ENCODE data around the gene PSMD10. TPM values are rescaled to one million over a fixed set of nuclear protein-coding genes. Genes with fewer than 3 reads are reported as not detected.

PSMD10 gene
- total and polyA plus RNA-seq, 2 of the 8 experiments (the other 6 are each of a cell fraction or from before 2014, with no cell fraction given) = 49.9 to 79.9 TPM

DNA sequence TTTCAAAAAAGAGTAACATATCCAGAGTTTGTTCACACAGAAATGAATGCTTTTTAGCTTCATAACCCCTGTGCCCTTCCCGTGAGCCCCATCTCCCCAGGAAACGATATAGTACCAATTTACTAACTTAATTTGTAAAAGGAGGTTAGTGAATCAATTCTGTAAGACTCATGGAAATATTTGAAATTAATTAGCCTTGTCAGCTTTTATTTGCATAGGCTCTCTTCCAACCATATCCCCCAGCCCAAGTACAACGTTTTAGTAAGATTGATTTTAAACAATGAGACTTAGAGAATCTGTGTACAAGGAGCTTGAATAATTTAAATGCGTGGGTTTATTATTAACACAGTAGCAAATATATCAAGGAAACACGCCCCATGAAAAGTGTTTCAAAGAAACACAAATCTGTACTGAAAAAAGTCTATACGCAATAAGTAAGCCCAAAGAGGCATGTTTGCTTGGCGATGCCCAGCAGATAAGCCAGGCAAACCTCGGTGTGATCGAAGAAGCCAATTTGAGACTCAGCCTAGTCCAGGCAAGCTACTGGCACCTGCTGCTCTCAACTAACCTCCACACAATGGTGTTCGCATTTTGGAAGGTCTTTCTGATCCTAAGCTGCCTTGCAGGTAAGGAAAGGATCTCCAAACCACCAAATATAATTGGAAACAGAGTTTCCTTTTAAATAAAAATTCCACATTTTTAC is 46.6 kb downstream of the PSMD10 start, which contains the start of gene VSIG1:
TSS of gene VSIG1 (plus strand) at position 512 of the 703 bp plus-strand sequence. CDS start at position 578, 66 bp downstream.
- DNase-seq (ENCODE audit: low read depth in 1 of 2, low spot score in 2 of 2) = no peak
- Histone ChIP-seq H3K56ac (replicated peaks; ENCODE audit: insufficient read length, low read depth, low read length) (no peak within 1 kb of the TSS), H3K4me1 (replicated peaks in 1 of 4; ENCODE audit: control insufficient read depth in 3 of 4, insufficient read depth in 4 of 4, low read length in 3 of 4) (no peaks in the 10 kb centered on the region), H3K23ac (ENCODE audit: insufficient read length) (no peak within 1 kb of the TSS), H3K36me3 (ENCODE audit: control insufficient read depth in 2 of 4, insufficient read depth in 4 of 4, low read length in 3 of 4) (no peaks in the 10 kb centered on the region), H3K23me2 (ENCODE audit: low read depth, low read length) (no peaks in the 10 kb centered on the region), H3K9ac (replicated peaks in 1 of 4; ENCODE audit: extremely low read depth in 1 of 4, low read depth in 3 of 4, low read length in 3 of 4) (no peak within 1 kb of the TSS), H2BK12ac (ENCODE audit: low read depth, low read length) (no peak within 1 kb of the TSS), H3K27me3 (replicated peaks in 1 of 4; ENCODE audit: control insufficient read depth in 3 of 4, extremely low read depth in 1 of 4, insufficient read depth in 3 of 4, low read length in 3 of 4) (no peaks in the 10 kb centered on the region), H4K91ac (replicated peaks; ENCODE audit: insufficient read length, low read length) (no peak within 1 kb of the TSS), H4K20me1 (replicated peaks in 1 of 2; ENCODE audit: control insufficient read depth in 1 of 2, insufficient read depth in 2 of 2, low read length in 2 of 2) (no peaks in the 10 kb centered on the region), H3K18ac (ENCODE audit: extremely low read depth, low read length) (no peak within 1 kb of the TSS), H3K79me2 (ENCODE audit: control insufficient read depth in 1 of 2, insufficient read depth in 2 of 2, low read length in 2 of 2) (no peaks in the 10 kb centered on the region), H3K9me3 (ENCODE audit: insufficient read depth in 2 of 2, low read depth in 1 of 2, low read length in 1 of 2) (no peaks in the 10 kb centered on the region), H4K8ac (ENCODE audit: extremely low read depth, insufficient read depth, low read length) (no peak within 1 kb of the TSS), H3K4ac (replicated peaks; ENCODE audit: insufficient read length, low read depth, low read length) (no peak within 1 kb of the TSS), H3K14ac (ENCODE audit: insufficient read length) (no peak within 1 kb of the TSS), H3K4me3 (ENCODE audit: extremely low read depth in 1 of 4, insufficient read depth in 2 of 4, low read depth in 3 of 4, low read length in 4 of 4) (no peak within 1 kb of the TSS), H2BK5ac (ENCODE audit: low read depth, low read length) (no peak within 1 kb of the TSS), H2BK120ac (replicated peaks; ENCODE audit: low read depth, low read length) (no peak within 1 kb of the TSS), H2AK5ac (ENCODE audit: low read depth, low read length) (no peak within 1 kb of the TSS), H4K5ac (ENCODE audit: insufficient read length, low read depth, low read length) (no peak within 1 kb of the TSS), H3K4me2 (ENCODE audit: insufficient read depth in 1 of 2, low read depth in 2 of 2, low read length in 2 of 2) (no peak within 1 kb of the TSS), H2BK15ac (ENCODE audit: low read length) (no peak within 1 kb of the TSS), H2AFZ (ENCODE audit: low read length) (no peak within 1 kb of the TSS), H2BK20ac (ENCODE audit: low read length) (no peak within 1 kb of the TSS), H3K27ac (ENCODE audit: low read depth, low read length) (no peak within 1 kb of the TSS), H3K79me1 (ENCODE audit: low read depth, low read length) (no peaks in the 10 kb centered on the region)
- ChIA-PET CTCF (ENCODE audit: partially characterized antibody) (no interaction called here), POLR2A (ENCODE audit: partially characterized antibody) (no interaction called here)
- no peak for FAIRE-seq
- WGBS, 2 experiments (ENCODE audit: extremely low coverage in 1 of 2, insufficient coverage in 1 of 2, insufficient read length in 1 of 2, insufficient replicate concordance in 2 of 2, low coverage in 1 of 2, low lambda C conversion rate in 2 of 2, missing lambda C conversion rate in 1 of 2) = 88% methylated on average over 10 of the region's 10 CpGs; no CpG with 5 or more reads in 1 of the 2 experiments
- TF ChIP-seq, protein P1, sequence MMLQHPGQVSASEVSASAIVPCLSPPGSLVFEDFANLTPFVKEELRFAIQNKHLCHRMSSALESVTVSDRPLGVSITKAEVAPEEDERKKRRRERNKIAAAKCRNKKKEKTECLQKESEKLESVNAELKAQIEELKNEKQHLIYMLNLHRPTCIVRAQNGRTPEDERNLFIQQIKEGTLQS (IDR thresholded peaks at IDR 0.05; ENCODE audit: insufficient read depth, low read depth, low read length) = no peak
- TF ChIP-seq ZNF274 (IDR thresholded peaks at IDR 0.05; ENCODE audit: borderline replicate concordance, extremely low read depth, low read length) (no peak), RNF2 (IDR thresholded peaks at IDR 0.05; ENCODE audit: borderline replicate concordance, low read depth, low read length, missing control alignments, poor library complexity, severe bottlenecking) (no peak), MAFK (IDR thresholded peaks at IDR 0.05; ENCODE audit: low read depth, low read length) (no peak), CBX5 (IDR thresholded peaks at IDR 0.05; ENCODE audit: low read depth, low read length) (no peak), SP2 (IDR thresholded peaks at IDR 0.05; ENCODE audit: low read length) (no peak), FOSL1 (IDR thresholded peaks at IDR 0.05; ENCODE audit: insufficient read depth, low read depth, low read length) (no peak), TBP (IDR thresholded peaks at IDR 0.05; ENCODE audit: low read depth, low read length) (no peak)
- TF ChIP-seq, protein P2, sequence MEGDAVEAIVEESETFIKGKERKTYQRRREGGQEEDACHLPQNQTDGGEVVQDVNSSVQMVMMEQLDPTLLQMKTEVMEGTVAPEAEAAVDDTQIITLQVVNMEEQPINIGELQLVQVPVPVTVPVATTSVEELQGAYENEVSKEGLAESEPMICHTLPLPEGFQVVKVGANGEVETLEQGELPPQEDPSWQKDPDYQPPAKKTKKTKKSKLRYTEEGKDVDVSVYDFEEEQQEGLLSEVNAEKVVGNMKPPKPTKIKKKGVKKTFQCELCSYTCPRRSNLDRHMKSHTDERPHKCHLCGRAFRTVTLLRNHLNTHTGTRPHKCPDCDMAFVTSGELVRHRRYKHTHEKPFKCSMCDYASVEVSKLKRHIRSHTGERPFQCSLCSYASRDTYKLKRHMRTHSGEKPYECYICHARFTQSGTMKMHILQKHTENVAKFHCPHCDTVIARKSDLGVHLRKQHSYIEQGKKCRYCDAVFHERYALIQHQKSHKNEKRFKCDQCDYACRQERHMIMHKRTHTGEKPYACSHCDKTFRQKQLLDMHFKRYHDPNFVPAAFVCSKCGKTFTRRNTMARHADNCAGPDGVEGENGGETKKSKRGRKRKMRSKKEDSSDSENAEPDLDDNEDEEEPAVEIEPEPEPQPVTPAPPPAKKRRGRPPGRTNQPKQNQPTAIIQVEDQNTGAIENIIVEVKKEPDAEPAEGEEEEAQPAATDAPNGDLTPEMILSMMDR (IDR thresholded peaks at IDR 0.05; ENCODE audit: control extremely low read depth in 1 of 3, insufficient read depth in 1 of 3, low read depth in 1 of 3, low read length in 3 of 3) = no peak
